ENCODE results near the gene MAN1B1.

MAN1B1 gene

GRCh38 chr9:137136881-137137607 lies 50.3 kb downstream of the MAN1B1 start:
- in situ Hi-C loops (cut with HindIII; ENCODE audit: low pct_ligation_motif_present, low pct_unique_long_range_greater_than_20kb, low sequenced_read_pairs) = no loop called here
- no peak for DNase-seq

DNA sequence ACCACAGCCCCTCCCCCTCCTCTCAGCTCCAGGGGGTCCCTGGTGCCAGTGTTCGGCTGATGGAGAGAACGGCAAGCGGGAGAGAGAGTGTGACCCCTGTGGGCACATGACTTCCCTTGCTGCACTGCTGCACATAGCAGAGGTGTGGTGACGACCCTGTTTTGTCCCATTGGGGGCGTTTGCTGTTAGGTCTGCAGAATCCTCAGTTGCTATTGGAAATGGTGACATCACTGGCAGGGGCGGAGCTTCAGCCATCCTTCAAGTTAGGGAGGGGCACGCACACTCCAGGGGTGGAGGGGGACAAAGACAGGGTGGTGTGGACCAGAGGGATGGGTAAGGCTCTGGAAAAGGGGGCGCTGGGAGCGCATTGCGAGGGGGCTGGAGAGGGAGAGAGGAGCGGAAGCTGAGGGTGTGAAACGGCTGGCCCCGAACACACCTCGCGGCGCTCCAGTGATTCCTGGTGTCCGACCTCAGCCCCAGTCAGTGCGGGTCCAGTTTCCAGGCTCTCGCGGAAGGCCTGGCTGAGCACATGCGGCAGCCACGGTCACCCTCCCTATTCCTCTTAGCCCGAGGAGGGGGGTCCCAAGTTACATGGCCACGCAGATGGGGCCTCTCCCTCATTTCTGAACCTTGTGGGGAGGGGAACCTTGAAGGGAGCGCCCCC lies 51.4 kb downstream of the MAN1B1 start:
- DNase-seq = no peak
- in situ Hi-C loops (cut with HindIII; ENCODE audit: low pct_ligation_motif_present, low pct_unique_long_range_greater_than_20kb, low sequenced_read_pairs) = no loop called here

DNA sequence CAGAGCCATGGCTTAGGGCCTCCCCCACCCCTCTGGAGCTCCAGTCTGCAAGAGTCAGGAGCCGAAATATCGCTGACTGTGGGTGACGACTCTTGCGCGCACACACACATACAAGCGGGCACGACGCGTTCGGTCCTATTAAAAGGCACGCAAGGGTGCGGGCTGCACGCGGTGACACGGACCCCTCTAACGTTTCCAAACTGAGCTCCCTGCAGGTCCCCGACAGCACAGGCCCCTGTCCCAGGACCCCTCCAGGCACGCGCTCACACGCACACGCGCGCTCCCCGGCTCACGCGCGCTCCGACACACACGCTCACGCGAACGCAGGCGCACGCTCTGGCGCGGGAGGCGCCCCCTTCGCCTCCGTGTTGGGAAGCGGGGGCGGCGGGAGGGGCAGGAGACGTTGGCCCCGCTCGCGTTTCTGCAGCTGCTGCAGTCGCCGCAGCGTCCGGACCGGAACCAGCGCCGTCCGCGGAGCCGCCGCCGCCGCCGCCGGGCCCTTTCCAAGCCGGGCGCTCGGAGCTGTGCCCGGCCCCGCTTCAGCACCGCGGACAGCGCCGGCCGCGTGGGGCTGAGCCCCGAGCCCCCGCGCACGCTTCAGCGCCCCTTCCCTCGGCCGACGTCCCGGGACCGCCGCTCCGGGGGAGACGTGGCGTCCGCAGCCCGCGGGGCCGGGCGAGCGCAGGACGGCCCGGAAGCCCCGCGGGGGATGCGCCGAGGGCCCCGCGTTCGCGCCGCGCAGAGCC lies 52.1 kb downstream of the MAN1B1 start, which contains the start of gene GRIN1:
GRIN1 (plus strand) TSS at position 433 of the 746 bp plus-strand sequence. CDS start 333 bp downstream, outside the sequence.
- DNase-seq = peak; percentile 40
- in situ Hi-C loops (cut with HindIII; ENCODE audit: low pct_ligation_motif_present, low pct_unique_long_range_greater_than_20kb, low sequenced_read_pairs) = no loop called here

GRCh38 chr9:137139468-137140150 lies 52.8 kb downstream of the MAN1B1 start:
- in situ Hi-C loops (cut with HindIII; ENCODE audit: low pct_ligation_motif_present, low pct_unique_long_range_greater_than_20kb, low sequenced_read_pairs) = no loop called here
- DNase-seq = no peak

DNA sequence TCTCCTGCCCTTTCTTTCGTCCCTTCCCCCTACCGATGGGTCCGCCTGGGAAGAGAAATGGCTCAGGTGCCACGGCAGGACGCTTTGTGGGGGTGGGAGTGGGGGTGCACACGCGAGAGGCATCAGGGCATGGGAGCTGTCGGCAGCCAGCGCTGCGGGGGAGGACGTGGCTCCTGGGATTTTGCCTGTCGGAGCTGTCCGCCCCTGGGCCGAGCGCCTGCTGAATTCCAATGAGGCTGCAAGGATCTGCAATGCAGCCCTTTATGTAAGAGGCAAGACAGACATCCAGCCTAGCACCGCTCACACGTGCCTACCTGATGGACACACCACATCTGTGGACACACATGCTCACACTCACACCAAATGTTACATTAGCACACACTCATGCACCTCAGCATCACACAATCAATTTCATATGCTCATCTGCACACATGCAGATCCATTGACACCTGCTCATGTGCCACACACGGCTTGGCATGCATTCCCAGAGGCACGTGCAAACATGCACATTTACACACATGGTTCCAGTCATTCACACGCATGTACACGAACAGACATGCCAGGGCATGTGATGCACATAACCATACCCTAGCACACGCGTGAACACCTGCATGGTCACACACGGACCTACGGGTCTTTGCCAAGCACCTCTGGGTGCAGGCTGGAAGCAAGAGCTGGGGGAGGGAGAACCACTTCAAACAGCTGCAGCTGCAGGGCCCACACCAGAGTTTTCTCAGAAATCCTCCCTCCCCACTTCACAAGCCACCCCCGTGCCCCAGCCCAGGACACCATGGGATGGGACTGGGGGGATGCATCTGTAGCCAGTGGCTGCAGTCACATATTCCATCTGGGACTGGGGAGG lies 53.6 kb downstream of the MAN1B1 start:
- in situ Hi-C loops (cut with HindIII; ENCODE audit: low pct_ligation_motif_present, low pct_unique_long_range_greater_than_20kb, low sequenced_read_pairs) = no loop called here
- no peak for DNase-seq

- in situ Hi-C loops (cut with HindIII; ENCODE audit: low pct_ligation_motif_present, low pct_unique_long_range_greater_than_20kb, low sequenced_read_pairs) = no loop called here
- no peak for DNase-seq
Observed at GRCh38 chr9:137141050-137141810, 54.4 kb downstream of the MAN1B1 start.

- in situ Hi-C loops (cut with HindIII; ENCODE audit: low pct_ligation_motif_present, low pct_unique_long_range_greater_than_20kb, low sequenced_read_pairs) = no loop called here
- no peak for DNase-seq
Observed at GRCh38 chr9:137141976-137142936, 55.5 kb downstream of the MAN1B1 start.

DNA sequence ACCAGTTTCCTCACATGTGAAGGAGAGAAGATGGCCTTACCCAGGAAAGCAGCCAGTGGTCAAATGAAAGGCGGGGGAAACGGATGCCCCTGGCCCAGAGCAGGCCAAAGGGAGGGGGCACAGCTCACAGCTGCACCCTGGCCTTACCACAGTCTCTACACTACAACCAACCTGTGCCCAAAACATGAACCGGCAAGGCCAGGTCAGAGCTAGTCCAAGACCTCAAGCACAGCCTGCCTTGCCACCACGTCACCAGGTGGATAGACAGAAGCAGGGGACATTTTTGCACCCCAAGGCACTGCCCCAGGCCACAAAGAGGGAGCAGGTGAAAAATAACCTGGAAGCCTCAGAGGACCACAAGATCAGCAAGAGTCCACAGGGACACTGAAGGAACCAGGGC lies 56.7 kb downstream of the MAN1B1 start:
- no peak for DNase-seq
- in situ Hi-C loops (cut with HindIII; ENCODE audit: low pct_ligation_motif_present, low pct_unique_long_range_greater_than_20kb, low sequenced_read_pairs) = no loop called here

- in situ Hi-C loops (cut with HindIII; ENCODE audit: low pct_ligation_motif_present, low pct_unique_long_range_greater_than_20kb, low sequenced_read_pairs) = no loop called here
- DNase-seq = no peak
Observed at GRCh38 chr9:137145731-137146526, 59.1 kb downstream of the MAN1B1 start.

DNA sequence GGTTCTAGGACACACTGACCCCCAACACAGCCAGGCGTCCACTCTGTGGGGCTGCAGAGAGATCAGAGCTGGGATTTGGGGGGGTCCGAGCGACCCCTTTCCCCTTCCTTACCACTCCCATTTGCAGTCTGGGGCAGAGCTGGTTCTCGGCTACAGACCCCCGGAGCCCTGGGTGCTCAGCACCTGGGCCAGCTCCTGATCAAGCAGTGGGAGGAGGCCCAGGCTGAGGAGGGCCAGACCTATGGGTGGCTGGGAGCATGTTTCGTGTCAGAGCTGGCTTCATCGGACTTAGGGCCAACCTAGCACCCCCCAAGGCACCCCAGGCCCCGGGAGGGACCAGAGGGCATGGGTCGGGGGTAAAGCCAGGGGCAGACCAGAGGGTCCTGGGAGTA lies 59.7 kb downstream of the MAN1B1 start:
- peak; percentile 14 for DNase-seq
- in situ Hi-C loops (cut with HindIII; ENCODE audit: low pct_ligation_motif_present, low pct_unique_long_range_greater_than_20kb, low sequenced_read_pairs) = no loop called here

- in situ Hi-C loops (cut with HindIII; ENCODE audit: low pct_ligation_motif_present, low pct_unique_long_range_greater_than_20kb, low sequenced_read_pairs) = no loop called here
Observed at GRCh38 chr9:137147091-137147792, 60.5 kb downstream of the MAN1B1 start.

GRCh38 chr9:137147793-137148160 lies 61.0 kb downstream of the MAN1B1 start:
- in situ Hi-C loops (cut with HindIII; ENCODE audit: low pct_ligation_motif_present, low pct_unique_long_range_greater_than_20kb, low sequenced_read_pairs) = no loop called here

More at GRCh38 chr9:137147091-137147792, 60.5 kb downstream of the MAN1B1 start:
- no peak for DNase-seq

DNA sequence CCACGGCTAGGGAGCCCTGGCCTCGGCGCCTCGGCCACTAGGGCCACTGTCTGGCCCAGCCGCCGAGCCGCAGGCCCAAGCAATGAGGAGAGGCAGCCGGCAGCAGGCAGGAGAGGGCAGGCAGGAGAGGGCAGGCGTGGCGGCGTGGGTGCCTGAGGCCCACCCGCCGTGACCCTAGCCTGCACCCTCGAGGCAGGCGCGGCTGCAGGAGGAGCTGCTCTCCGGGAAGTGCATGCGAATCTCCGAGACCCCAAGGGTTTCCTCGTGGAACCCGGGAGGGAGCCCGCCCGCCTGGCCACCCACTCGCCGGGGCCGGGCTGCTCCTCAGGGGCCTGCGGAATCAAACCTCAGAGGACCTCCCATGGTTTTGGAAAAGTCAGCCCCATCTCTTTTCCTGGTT lies 61.5 kb downstream of the MAN1B1 start:
- no peak for DNase-seq
- in situ Hi-C loops (cut with HindIII; ENCODE audit: low pct_ligation_motif_present, low pct_unique_long_range_greater_than_20kb, low sequenced_read_pairs) = no loop called here

More at GRCh38 chr9:137147793-137148160, 61.0 kb downstream of the MAN1B1 start:
- no peak for DNase-seq

- DNase-seq = no peak
- in situ Hi-C loops (cut with HindIII; ENCODE audit: low pct_ligation_motif_present, low pct_unique_long_range_greater_than_20kb, low sequenced_read_pairs) = no loop called here
Observed at GRCh38 chr9:137148661-137149060, 61.9 kb downstream of the MAN1B1 start.

DNA sequence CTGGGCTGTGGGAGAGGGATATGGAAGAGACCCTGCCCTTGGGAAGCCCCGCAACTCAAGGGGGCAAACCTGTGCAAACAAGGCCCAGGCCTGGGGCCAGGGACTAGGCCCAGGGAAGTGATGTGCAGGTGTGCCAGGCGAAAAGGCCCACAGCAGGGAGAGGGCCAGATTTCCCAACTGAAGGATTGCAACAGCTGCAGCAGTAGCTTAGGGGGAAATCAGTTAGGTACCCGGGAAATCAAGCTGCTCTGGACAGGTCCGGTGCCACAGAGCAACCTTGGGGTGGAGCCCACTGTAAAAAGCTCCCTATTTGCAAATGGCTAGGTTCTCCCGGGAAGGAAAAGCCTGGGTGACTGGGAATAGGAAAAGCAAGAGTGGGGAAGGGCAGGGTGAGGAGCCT lies 62.6 kb downstream of the MAN1B1 start:
- DNase-seq = no peak
- in situ Hi-C loops (cut with HindIII; ENCODE audit: low pct_ligation_motif_present, low pct_unique_long_range_greater_than_20kb, low sequenced_read_pairs) = no loop called here
